Stimulated activated CD4-positive, alpha-beta T cell treated with anti-CD3 and anti-CD28 coated beads, Interleukin-15, amount 100 ng/mL, for 1 hour (primary cell): ENCODE results near the gene ABHD17C.
"Not testable (repeated sequence)": the region's sequence is repeated elsewhere in the genome, so short reads cannot be mapped to it uniquely, and the experiment has no call there.

Experiments
- DNase-seq, 2 donors: peaks; one replicate each; pipeline ENCODE4 v3.0.0-alpha.2; 2020; ENCODE audit warnings: low read depth in 1 of 2, low spot score in 1 of 2

ABHD17C gene

GRCh38 chr15:80760960-80761359 lies 65.8 kb downstream of the ABHD17C start:
- no peak for DNase-seq

DNA sequence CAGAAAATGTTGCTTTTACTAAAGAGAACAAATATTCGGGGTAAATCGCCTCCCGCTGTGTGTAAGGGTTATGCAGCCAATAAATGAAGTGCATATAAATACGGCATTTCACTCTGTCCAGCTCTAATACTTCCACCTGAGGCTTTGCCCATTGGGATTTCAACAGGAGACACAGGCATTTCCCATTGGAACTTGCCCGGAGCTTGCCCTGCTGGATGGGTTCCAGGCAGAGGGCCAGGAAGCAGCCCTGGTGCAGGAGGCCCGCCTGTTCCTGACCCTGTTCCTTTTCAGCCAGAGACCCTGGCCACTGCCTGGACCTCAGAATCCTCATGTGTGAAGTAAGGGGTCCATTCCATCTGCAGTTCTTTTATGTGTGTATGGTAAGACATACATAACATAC lies 66.6 kb downstream of the ABHD17C start:
- no peak for DNase-seq

- DNase-seq = not testable (repeated sequence)
Measured at GRCh38 chr15:80763235-80763634, 68.1 kb downstream of the ABHD17C start.

DNA sequence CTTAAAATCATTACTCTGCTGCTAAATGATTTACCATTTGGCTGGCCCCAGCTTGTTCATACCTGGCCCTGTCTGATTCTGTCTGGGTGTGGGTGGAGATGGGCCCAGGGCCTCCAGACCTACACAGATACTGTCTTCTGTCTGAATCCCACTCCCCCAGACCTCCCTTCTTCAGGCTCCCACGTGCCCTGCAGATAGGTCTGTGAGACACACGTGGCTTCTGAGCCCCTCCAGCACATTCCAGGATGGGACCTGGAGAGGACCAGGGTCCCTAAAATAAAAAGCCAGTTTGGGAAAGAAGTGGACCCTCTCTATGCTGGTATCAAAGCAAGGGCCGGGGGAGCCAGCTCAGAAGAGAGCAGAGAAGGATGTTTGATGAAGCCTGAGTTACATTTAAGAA lies 69.4 kb downstream of the ABHD17C start:
- no peak for DNase-seq

DNA sequence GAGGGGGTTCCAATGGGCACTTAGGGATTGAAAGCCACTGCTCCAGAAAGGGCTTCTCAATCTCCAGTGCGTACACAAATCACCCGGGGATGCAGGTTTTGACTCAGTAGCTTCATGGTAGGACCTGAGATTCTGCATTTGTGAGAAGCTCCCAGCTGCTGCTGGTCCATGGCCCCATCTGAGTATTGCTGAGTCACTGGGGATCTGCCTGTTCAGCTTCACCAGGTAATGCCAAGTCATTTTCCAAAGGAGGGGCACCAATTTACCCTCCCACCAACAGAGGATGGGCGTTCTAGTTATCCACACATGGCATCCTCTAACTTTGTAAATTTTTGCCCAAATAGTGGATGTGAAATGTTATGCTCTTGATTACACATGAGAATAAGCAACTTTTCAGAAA lies 71.2 kb downstream of the ABHD17C start:
- no peak for DNase-seq

DNA sequence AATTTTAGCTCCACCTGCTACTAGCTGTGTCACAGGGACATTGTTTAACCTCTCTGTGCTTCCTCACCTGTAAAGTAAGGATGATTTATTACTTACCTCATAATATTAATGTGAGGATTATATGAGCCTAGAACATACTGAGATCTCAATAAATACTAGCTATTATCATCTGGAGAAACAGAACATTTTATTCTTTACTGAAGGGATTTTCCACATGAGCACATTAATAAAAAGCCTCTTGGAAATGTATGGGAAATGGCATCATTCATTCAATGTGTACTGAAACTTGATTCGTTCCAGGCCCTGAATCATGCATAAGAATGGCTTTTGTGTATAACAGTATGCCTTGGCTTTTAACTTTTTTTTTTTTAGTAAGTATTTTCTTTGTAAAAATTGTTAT lies 73.0 kb downstream of the ABHD17C start:
- DNase-seq = no peak

DNA sequence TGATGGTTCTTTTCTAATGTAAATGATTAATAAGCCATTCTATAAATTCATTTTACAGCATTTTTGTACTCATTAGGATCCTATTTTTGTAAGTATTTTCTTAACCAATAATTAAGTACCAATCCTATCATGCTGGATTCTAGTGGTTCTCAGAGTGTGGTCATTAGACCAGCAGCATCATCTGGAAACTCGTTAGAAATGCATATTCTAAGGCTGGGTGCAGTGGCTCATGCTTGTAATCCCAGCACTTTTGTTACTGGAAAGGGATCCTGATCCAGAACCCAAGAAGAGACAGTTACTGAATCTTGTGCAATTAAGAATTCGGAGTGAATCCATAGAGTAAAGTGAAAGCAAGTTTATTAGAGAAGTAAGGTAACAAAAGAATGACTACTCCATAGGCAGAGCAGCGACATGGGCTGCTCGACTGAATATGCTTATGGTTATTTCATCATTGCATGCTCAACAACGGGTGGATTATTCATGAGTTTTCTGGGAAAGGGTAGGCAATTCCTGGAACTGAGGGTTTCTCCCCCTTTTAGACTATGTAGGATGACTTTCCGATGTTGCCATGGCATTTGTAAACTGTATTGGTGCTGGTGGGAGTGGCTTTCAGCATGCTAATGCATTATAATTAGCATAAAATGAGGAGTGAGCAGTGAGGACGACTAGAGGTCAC lies 74.2 kb downstream of the ABHD17C start:
- DNase-seq = no peak

- no peak for DNase-seq
Measured at GRCh38 chr15:80769829-80770705, 75.0 kb downstream of the ABHD17C start.

- no peak for DNase-seq
Measured at GRCh38 chr15:80773122-80773551, 78.0 kb downstream of the ABHD17C start.

- DNase-seq = no peak
Measured at GRCh38 chr15:80773792-80774352, 78.8 kb downstream of the ABHD17C start.

- DNase-seq = no peak
Measured at GRCh38 chr15:80774486-80774885, 79.4 kb downstream of the ABHD17C start.

DNA sequence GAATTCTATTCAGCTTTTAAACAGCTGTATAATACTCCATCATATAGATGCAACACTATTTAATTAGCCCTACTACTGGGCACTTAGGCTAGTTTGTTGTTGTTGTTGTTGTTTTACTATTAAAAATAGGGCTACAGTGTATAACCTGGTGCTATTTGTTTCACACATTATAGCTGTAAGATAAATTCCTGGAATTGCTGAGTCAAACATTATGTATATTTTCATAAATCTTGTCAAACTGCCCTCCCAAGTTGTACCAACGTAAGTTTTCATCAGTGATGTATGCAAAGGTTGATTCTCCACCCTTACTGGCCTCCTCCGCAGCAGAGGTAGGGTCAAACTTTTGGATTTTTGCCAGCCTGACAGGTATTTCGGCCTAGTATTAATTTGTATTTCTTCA lies 80.2 kb downstream of the ABHD17C start:
- no peak for DNase-seq

DNA sequence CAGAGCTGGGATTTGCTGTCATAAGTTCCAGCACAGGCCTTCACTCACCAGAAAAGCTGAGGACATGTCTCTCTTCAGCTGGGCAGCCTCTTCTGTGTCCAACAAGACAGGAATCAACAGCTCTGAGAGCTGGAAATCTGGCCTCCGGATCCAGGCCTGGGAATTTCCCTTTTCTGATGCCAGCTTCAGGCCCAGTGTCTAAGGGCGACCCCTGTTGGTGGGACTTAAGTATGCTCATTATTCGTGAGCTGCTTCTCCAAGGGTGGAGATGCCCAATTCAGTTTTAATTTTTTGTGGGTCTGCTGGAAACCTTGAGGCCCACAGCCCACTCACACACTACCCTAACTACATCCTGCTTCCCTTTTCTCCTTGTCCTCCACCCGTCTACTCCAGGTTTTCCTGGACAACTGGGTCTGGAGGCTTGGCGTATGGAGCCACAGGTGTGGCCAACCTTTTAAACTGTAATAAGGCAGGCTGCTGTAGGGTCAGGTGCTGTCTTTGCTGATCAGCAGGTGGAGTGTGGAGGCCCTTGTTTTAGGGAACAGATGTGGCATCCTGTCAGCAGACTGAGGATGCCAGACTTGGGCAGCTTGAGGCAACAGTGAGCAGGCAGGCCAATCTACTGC lies 81.4 kb downstream of the ABHD17C start:
- DNase-seq = peak in 1 of 2 donors; percentile 21

DNA sequence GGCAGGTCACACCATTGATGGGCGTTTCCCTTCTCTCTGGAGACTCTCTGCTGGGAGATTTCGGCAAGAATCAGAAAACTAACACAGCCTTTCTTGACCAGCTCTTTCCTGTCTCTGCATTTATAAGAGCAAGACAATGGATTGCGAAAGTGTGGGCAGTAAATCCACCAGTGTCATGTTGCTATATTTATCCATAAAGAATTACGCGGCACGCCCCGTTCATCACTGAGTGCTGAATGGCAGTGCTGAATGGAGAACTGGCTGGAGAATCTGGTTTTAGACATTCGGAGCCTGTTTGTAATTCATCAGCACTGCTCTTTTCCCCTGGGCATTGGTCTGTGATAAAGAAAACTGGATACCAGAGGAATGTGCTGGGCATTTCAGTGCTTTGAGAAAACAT lies 82.0 kb downstream of the ABHD17C start:
- no peak for DNase-seq

DNA sequence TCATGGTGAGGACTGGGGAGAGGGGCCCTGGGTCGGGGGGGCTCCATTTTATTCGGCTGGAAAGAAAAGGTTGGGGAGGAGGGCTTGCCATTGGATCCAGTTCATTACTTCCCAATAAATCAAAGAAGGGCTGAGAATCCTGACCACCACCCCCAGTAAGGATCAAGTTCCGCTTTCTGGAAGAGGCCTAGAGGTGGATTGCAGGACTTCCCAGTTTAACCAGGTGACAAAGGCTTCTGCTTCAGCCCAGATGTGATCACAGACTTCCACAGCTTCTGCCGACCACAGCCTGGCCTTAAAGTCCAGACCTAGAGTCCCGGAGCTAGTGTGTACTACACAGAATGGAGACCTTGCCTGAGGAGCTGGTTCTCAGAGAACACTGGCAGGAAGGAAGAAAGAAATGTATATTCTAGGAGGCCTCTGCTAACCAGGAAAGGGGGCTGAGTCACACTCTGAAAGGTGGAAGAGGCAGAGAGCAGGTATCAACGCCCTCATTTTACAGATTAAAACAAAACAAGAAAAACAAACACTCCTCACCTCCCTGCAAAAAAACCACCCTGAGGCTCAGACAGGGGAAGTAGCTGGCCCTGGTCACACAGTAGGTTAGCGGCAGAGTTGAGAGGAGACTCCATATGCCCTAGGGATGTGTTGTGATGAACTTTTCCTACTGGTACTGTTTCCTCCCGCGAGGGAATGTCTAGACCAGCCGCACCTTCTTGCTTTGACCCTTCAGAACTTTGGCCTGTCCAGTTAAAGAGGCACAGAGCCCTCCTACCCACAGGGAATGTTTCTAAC lies 82.9 kb downstream of the ABHD17C start:
- no peak for DNase-seq

DNA sequence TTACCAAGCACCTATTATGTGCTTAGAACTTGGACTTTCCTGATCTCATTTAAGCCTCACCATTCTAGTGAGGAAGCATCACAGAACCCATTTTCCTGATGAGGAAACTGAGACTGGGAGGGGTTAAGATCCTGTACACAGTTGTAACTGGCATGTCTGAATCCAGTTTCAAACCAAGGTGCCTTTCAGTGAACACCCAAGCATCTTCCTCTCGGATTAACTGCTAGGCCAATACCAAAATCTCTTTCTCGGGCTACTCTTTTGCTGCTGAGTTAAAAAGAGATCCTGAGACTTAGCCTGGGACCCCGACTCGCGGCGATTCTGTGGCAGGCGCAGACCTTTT lies 83.5 kb downstream of the ABHD17C start:
- no peak for DNase-seq

DNA sequence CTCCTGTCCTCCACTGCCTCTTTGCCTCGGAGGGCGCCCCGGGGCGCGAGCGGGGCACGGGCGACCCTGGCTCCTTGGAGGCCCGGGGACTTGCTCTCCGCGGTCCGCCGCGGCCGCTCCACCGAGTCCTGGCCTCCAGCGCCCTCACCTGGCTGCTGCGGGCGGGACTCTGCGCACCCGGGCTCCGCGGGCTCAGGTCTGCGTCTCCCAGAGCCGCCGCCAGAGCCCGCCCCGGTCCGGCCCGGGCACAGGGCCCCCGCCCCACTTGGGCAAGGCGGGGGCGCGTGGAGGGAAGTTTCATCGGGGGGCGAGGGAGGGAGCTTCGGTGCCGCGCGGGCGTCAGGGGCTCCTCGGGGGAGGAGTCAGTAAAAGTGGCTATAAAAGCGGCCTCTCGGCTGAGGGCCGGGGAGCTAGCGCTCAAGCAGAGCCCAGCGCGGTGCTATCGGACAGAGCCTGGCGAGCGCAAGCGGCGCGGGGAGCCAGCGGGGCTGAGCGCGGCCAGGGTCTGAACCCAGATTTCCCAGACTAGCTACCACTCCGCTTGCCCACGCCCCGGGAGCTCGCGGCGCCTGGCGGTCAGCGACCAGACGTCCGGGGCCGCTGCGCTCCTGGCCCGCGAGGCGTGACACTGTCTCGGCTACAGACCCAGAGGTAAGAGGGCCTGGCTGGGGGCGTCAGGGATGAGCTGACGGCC lies 84.0 kb downstream of the ABHD17C start, which contains the start of gene CEMIP:
Gene CEMIP (plus strand): TSS at position 407 of the 694 bp plus-strand sequence. CDS start 94,510 bp downstream, outside the sequence.
- peak in 1 of 2 donors; percentile 32 for DNase-seq

- no peak for DNase-seq
Measured at GRCh38 chr15:80779658-80780415, 84.7 kb downstream of the ABHD17C start.

DNA sequence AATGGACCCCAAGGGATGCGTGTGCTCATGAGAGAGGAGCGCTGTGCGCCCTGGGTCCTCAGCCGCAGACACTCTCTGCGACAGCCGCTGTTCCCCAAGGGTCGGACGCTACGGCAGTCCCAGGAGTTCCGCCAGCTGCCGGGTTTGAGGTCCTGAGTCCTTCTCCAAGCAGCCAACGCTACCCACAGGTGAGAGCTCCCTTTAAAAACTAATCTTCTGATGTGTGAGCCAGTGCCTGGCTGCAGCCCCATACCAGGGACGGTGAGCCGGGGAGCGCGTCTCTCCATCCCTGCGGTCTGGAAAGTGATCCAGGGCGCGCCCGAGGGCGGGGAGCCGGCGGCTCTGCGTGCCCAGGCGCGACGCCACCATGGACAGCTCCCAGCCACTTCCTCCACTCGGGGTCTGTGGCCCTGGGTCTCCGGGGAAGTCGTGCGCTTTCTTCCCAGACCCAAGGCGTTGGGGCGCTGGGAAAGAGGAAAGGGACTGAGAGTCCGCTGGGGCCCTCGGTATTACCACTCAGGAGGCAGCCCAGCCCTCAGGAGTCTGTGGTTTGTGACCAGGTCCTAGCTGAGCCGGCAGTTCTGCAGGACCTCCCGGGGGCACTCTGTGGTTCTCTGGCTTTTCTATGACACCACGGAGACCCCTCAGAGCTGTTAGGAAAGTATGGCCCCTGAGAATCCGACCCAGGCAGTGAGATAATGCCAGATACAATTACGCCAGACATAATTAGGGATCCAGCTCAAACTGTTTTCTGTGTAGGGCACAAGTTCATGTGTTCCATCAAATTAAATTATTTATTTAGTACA lies 85.5 kb downstream of the ABHD17C start:
- DNase-seq = peak in 1 of 2 donors; percentile 16
